ENCODE results near the gene AKR1C3.
"Not testable (repeated sequence)": the region's sequence is repeated elsewhere in the genome, so short reads cannot be mapped to it uniquely, and the experiment has no call there.

The AKR1C3 gene

DNA sequence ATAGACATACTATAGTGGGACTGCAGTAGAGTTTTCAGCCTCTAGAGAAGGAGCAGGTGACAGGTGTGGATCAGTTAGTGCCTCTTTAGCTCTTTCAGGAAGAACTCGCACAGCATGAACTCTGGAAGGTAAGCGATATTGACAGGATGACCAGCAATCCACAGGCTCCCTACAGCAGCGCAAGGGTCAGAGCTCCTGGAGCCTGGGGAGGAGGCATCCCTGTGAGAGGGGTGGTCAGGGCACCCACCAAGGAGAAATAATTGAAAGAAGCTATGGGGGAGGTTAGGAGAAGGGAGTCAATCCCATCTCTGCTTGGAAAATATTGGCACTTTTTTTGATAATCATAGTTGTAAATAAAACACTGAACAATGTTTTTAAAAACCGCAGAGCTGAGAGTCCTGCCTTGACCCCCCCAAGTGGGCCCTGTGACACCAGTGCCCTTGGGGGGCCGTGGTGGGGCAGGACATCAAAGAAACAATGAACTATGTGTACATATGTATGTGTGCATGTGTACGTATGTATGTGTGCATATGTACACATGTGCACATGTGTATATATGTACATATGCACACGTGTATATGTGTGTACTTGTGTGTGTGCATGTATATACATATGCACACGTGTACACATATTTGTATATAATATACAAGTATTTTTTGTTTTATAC, 13.8 kb downstream of the AKR1C3 start:
- H3K36me3 ChIP-seq (ENCODE audit: control insufficient read depth, insufficient read depth, low read length), result no peaks in the 10 kb centered on the region
- H3K4me3 ChIP-seq (ENCODE audit: extremely low read depth, insufficient read depth, low read length, poor library complexity, severe bottlenecking), result no peak overlapping the region
- H3K27ac ChIP-seq (ENCODE audit: low read depth, low read length, severe bottlenecking), result no peak overlapping the region
- WGBS, 2 experiments (ENCODE audit: insufficient coverage in 2 of 2), result 79 to 93% methylated on average over 3 to 5 of the region's 8 CpGs
- peaks cover 4% of the 10 kb centered on the region for H3K9me3 ChIP-seq (ENCODE audit: control insufficient read depth, low read length)
- no peaks in the 10 kb centered on the region for H3K4me1 ChIP-seq (ENCODE audit: control insufficient read depth, insufficient read depth, low read length, poor library complexity, severe bottlenecking)

DNA sequence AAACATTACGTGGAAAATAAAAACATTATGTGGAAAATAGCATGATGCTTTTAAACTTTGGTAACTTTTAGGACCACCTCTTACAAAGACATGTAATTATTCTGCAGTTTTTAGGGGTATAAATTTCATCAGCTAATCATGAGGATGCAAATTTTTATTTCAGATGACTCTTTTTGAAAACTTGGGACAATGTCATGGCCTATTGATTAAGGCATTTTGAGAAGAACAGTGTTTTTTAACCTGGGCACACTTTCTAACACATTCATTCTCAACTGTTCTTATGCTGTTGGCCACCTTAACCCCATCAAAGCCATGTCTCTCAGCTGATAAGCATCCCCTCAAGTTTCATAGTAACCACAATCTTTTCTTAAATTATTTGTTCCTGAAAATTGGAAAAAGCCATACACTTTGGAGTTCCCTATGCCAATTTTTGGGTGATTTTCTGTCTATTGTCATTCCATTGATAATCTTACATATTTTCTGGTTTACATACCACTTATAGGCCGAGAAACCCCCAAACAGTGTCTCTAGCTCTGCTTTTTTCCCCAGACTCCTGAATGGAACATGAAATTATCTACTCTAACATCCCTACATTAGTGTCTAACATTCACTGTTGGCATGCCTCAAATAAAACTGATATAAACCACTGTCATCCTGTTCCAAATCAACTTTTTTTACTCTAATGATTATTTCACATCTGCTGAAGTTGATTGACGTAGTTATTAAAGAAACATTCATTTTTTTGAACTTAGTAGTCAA, 14.6 kb downstream of the AKR1C3 start:
- no peak overlapping the region for H3K27ac ChIP-seq (ENCODE audit: low read depth, low read length, severe bottlenecking)
- H3K9me3 ChIP-seq (ENCODE audit: control insufficient read depth, low read length), result peaks cover 4% of the 10 kb centered on the region
- 0% methylated on average over 1 of the region's 3 CpGs for WGBS, 2 experiments (ENCODE audit: insufficient coverage in 2 of 2)
- H3K4me3 ChIP-seq (ENCODE audit: extremely low read depth, insufficient read depth, low read length, poor library complexity, severe bottlenecking), result no peak overlapping the region
- no peaks in the 10 kb centered on the region for H3K4me1 ChIP-seq (ENCODE audit: control insufficient read depth, insufficient read depth, low read length, poor library complexity, severe bottlenecking)
- H3K36me3 ChIP-seq (ENCODE audit: control insufficient read depth, insufficient read depth, low read length), result no peaks in the 10 kb centered on the region

- H3K27ac ChIP-seq (ENCODE audit: low read depth, low read length, severe bottlenecking); H3K9me3 ChIP-seq (ENCODE audit: control insufficient read depth, low read length); H3K4me3 ChIP-seq (ENCODE audit: extremely low read depth, insufficient read depth, low read length, poor library complexity, severe bottlenecking); H3K4me1 ChIP-seq (ENCODE audit: control insufficient read depth, insufficient read depth, low read length, poor library complexity, severe bottlenecking); H3K36me3 ChIP-seq (ENCODE audit: control insufficient read depth, insufficient read depth, low read length): not testable (repeated sequence)
- WGBS, 2 experiments (ENCODE audit: insufficient coverage in 2 of 2), result 94 to 100% methylated on average over 4 of the region's 12 CpGs
These were observed 15.6 kb downstream of the AKR1C3 start for GRCh38 chr10:5109861-5110260.

GRCh38 chr10:5116621-5117020, 22.4 kb downstream of the AKR1C3 start:
- H3K4me1 ChIP-seq (ENCODE audit: control insufficient read depth, insufficient read depth, low read length, poor library complexity, severe bottlenecking), result no peaks in the 10 kb centered on the region
- H3K4me3 ChIP-seq (ENCODE audit: extremely low read depth, insufficient read depth, low read length, poor library complexity, severe bottlenecking), result no peak overlapping the region
- peaks cover 6% of the 10 kb centered on the region for H3K9me3 ChIP-seq (ENCODE audit: control insufficient read depth, low read length)
- H3K36me3 ChIP-seq (ENCODE audit: control insufficient read depth, insufficient read depth, low read length), result no peaks in the 10 kb centered on the region
- 83% methylated on average over 1 of the region's 5 CpGs; no CpG with 5 or more reads in 1 of the 2 experiments for WGBS, 2 experiments (ENCODE audit: insufficient coverage in 2 of 2)
- H3K27ac ChIP-seq (ENCODE audit: low read depth, low read length, severe bottlenecking), result no peak overlapping the region

DNA sequence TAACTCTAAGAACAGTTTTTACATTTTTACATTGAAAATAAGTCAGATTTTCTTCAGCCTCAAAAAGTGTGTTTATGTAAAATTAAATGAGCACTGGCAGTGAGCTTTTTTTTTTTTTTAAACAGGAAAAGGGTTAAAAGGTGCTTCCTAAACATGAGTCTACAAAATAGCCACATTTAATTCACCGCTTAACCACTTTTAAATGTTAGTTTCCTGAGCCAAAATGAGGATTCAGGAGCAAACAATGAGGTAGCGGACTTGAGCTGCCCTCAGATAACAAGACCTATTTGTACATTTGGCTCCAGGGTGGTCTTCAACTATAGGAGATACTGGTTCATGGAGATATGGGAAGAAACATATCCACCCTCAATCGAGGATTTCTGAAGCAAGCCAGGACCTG, 22.8 kb downstream of the AKR1C3 start:
- Histone ChIP-seq H3K27ac (ENCODE audit: low read depth, low read length, severe bottlenecking) (no peak overlapping the region), H3K4me3 (ENCODE audit: extremely low read depth, insufficient read depth, low read length, poor library complexity, severe bottlenecking) (no peak overlapping the region), H3K4me1 (ENCODE audit: control insufficient read depth, insufficient read depth, low read length, poor library complexity, severe bottlenecking) (no peaks in the 10 kb centered on the region), H3K36me3 (ENCODE audit: control insufficient read depth, insufficient read depth, low read length) (no peaks in the 10 kb centered on the region), H3K9me3 (ENCODE audit: control insufficient read depth, low read length) (peaks cover 6% of the 10 kb centered on the region)
- 100% methylated on average over 1 of the region's 3 CpGs; no CpG with 5 or more reads in 1 of the 2 experiments for WGBS, 2 experiments (ENCODE audit: insufficient coverage in 2 of 2)

DNA sequence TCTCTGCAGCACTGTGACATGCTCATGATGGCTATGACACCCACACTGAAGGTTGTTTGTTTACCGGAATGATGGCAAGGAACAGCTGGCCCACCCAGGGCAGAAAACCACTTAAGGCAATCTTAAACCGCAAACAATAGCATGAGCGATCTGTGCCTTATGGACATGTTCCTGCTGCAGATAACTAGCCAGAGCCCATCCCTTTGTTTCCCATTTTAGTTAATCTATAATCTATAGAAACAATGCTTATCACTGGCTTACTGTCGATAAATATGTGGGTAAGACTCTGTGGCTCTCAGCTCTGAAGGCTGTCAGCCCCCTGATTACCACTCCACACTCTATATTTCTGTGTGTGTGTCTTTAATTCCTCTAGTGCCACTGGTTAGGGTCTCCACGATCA, 25.8 kb downstream of the AKR1C3 start:
- 100% methylated on average over 1 of the region's 5 CpGs for WGBS, 2 experiments (ENCODE audit: insufficient coverage in 2 of 2)
- H3K36me3 ChIP-seq (ENCODE audit: control insufficient read depth, insufficient read depth, low read length); H3K27ac ChIP-seq (ENCODE audit: low read depth, low read length, severe bottlenecking); H3K4me1 ChIP-seq (ENCODE audit: control insufficient read depth, insufficient read depth, low read length, poor library complexity, severe bottlenecking); H3K4me3 ChIP-seq (ENCODE audit: extremely low read depth, insufficient read depth, low read length, poor library complexity, severe bottlenecking); H3K9me3 ChIP-seq (ENCODE audit: control insufficient read depth, low read length): not testable (repeated sequence)

- Histone ChIP-seq H3K36me3 (ENCODE audit: control insufficient read depth, insufficient read depth, low read length) (no peaks in the 10 kb centered on the region), H3K4me3 (ENCODE audit: extremely low read depth, insufficient read depth, low read length, poor library complexity, severe bottlenecking) (no peak overlapping the region), H3K27ac (ENCODE audit: low read depth, low read length, severe bottlenecking) (no peak overlapping the region), H3K4me1 (ENCODE audit: control insufficient read depth, insufficient read depth, low read length, poor library complexity, severe bottlenecking) (no peaks in the 10 kb centered on the region), H3K9me3 (ENCODE audit: control insufficient read depth, low read length) (peaks cover 6% of the 10 kb centered on the region)
These were observed 29.7 kb downstream of the AKR1C3 start for GRCh38 chr10:5123886-5124285.

DNA sequence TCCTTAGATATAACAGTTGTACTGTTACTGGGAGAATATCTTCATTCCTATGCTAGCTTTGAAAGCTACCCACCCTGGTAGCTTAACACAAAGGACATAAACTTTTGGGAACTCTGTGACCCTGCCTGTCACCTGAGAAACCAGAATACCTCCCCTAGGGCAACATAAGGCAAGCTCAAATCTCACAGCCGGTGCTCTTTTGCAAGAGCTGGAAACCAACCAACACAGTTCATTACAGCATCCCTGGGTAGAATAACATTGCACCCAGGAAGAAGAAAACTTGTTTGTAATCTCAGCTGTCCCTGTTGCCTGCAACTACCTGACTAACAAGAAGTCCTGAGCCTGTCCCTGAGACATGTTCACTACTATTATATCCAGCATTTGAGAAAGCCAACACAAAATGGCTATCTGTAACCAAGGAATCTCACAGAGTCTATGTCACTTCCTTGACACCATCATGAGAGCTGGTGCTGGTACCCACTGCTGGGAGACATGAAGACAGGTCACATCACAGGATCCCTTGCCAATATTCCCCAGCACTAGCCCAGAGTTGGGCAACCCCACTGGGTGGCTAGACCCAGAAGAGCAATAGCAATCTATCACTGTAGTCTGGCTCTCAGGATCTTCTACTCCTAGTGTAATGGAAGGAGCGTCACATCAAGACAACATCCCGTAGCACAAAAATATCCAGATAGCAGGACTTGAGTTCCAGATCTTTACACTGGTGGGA, 31.3 kb downstream of the AKR1C3 start:
- no peaks in the 10 kb centered on the region for H3K9me3 ChIP-seq (ENCODE audit: control insufficient read depth, low read length)
- H3K27ac ChIP-seq (ENCODE audit: low read depth, low read length, severe bottlenecking), result no peak overlapping the region
- WGBS, 2 experiments (ENCODE audit: insufficient coverage in 2 of 2), result 86 to 100% methylated on average over 1 to 2 of the region's 3 CpGs
- H3K4me1 ChIP-seq (ENCODE audit: control insufficient read depth, insufficient read depth, low read length, poor library complexity, severe bottlenecking), result no peaks in the 10 kb centered on the region
- H3K36me3 ChIP-seq (ENCODE audit: control insufficient read depth, insufficient read depth, low read length), result no peaks in the 10 kb centered on the region
- H3K4me3 ChIP-seq (ENCODE audit: extremely low read depth, insufficient read depth, low read length, poor library complexity, severe bottlenecking), result no peak overlapping the region

GRCh38 chr10:5135581-5135980, 41.4 kb downstream of the AKR1C3 start:
- WGBS, 2 experiments (ENCODE audit: insufficient coverage in 2 of 2), result no CpG with 5 or more reads among the region's 2 CpGs
- Histone ChIP-seq H3K36me3 (ENCODE audit: control insufficient read depth, insufficient read depth, low read length) (no peaks in the 10 kb centered on the region), H3K4me1 (ENCODE audit: control insufficient read depth, insufficient read depth, low read length, poor library complexity, severe bottlenecking) (no peaks in the 10 kb centered on the region), H3K9me3 (ENCODE audit: control insufficient read depth, low read length) (peaks cover 15% of the 10 kb centered on the region), H3K27ac (ENCODE audit: low read depth, low read length, severe bottlenecking) (no peak overlapping the region), H3K4me3 (ENCODE audit: extremely low read depth, insufficient read depth, low read length, poor library complexity, severe bottlenecking) (no peak overlapping the region)

DNA sequence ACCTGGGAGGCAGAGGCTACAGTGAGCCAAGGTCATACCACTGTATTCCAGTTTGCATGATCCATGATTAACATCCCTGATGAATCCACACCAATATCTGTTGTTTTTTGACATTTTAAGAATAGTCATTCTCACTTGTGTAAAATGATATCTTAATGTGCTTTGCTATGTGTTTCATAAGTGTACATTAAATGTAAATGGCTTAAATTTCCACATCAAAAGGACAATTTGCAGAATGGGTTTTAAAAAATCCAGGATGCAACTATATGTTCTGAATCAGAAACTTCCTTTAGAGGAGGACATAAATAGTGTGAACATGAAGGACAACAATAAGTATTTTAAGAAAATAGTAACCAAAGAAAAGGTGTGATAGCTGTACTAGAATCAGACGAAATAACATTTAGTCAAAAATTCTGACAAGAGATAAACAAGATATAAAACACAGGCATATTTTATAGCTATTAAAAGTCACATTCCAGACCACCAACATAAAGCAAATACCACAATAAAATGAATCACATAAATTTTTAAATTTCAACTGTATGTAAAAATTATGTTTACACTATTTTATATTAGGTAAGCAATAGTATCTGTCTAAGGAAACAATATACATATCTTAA, 42.4 kb downstream of the AKR1C3 start:
- Histone ChIP-seq H3K36me3 (ENCODE audit: control insufficient read depth, insufficient read depth, low read length) (no peaks in the 10 kb centered on the region), H3K27ac (ENCODE audit: low read depth, low read length, severe bottlenecking) (no peak overlapping the region), H3K4me1 (ENCODE audit: control insufficient read depth, insufficient read depth, low read length, poor library complexity, severe bottlenecking) (no peaks in the 10 kb centered on the region), H3K4me3 (ENCODE audit: extremely low read depth, insufficient read depth, low read length, poor library complexity, severe bottlenecking) (no peak overlapping the region), H3K9me3 (ENCODE audit: control insufficient read depth, low read length) (peaks cover 15% of the 10 kb centered on the region)
- no CpG with 5 or more reads among the region's 1 CpG for WGBS, 2 experiments (ENCODE audit: insufficient coverage in 2 of 2)
